Osteoblast (primary cell): ENCODE data around the gene KCTD5. TPM values are rescaled to one million over a fixed set of nuclear protein-coding genes. Genes with fewer than 3 reads are reported as not detected.

Experiments used
- DNase-seq: peaks from one replicate; pipeline ENCODE4 v3.0.0; 2011; ENCODE audit warnings: low spot score, mixed read lengths; ENCODE audit not compliant: insufficient read length; ENCODE audit errors: missing footprints
- H2AFZ ChIP-seq: 2 replicates; pipeline ENCODE4 v1.6.0; 2011; ENCODE audit warnings: mild to moderate bottlenecking, low read length
- H3K27ac ChIP-seq: 2 replicates; pipeline ENCODE4 v1.5.1; 2011; ENCODE audit warnings: mild to moderate bottlenecking, low read depth, low read length, moderate library complexity
- H3K27me3 ChIP-seq: 2 replicates; pipeline ENCODE4 v1.6.0; 2012; ENCODE audit warnings: mild to moderate bottlenecking, control low read depth, inconsistent platforms, low read length, moderate library complexity; ENCODE audit not compliant: insufficient read depth
- H3K36me3 ChIP-seq: 2 replicates; pipeline ENCODE4 v1.5.1; 2011; ENCODE audit warnings: mild to moderate bottlenecking, low read length, control low read depth, moderate library complexity; ENCODE audit not compliant: insufficient read depth
- H3K4me1 ChIP-seq: 2 replicates; pipeline ENCODE4 v1.5.1; 2011; ENCODE audit warnings: mild to moderate bottlenecking, low read length, control low read depth, moderate library complexity; ENCODE audit not compliant: insufficient read depth
- H3K4me2 ChIP-seq: 2 replicates; pipeline ENCODE4 v1.6.0; 2011; ENCODE audit warnings: mild to moderate bottlenecking, low read length; ENCODE audit not compliant: insufficient read depth
- H3K4me3 ChIP-seq: fragments of 200-600 bp; sonication (generic); 3 replicates; pipeline ENCODE4 v1.5.1; 2012; ENCODE audit warnings: mild to moderate bottlenecking, low read length, inconsistent platforms; ENCODE audit not compliant: insufficient read depth
- H3K79me2 ChIP-seq: 2 replicates; pipeline ENCODE4 v1.6.0; 2012; ENCODE audit warnings: mild to moderate bottlenecking, low read length, control low read depth, inconsistent platforms; ENCODE audit not compliant: insufficient read depth
- H3K9me3 ChIP-seq: 2 replicates; pipeline ENCODE4 v1.5.1; 2011; ENCODE audit warnings: low read depth, low read length, control low read depth
- H4K20me1 ChIP-seq: 2 replicates; pipeline ENCODE4 v1.6.0; 2012; ENCODE audit warnings: mild to moderate bottlenecking, low read length, control low read depth; ENCODE audit not compliant: insufficient read depth
- CTCF ChIP-seq: IDR thresholded peaks from 2 replicates; pipeline ENCODE4 v1.5.1; 2011; ENCODE audit warnings: mild to moderate bottlenecking, low read depth, low read length, moderate library complexity; ENCODE audit errors: extremely low read depth
- total RNA-seq: library from RNA; depleted of rRNA; stranded (reverse); fragments of >200 nt; gene quantifications from 2 replicates; pipeline ENCODE4 v1.2.3, GENCODE V29; 2012

The KCTD5 gene
- total RNA-seq, 1 donor: 21.7 TPM

- peak overlapping the region; percentile 100 for H3K27ac ChIP-seq
- peaks cover 50% of the 10 kb centered on the region for H4K20me1 ChIP-seq
- peaks cover 60% of the 10 kb centered on the region for H3K79me2 ChIP-seq
- peaks cover 25% of the 10 kb centered on the region for H3K4me1 ChIP-seq
- H3K36me3 ChIP-seq: peaks cover 14% of the 10 kb centered on the region
- DNase-seq: peak; percentile 98
- no peak overlapping the region for H2AFZ ChIP-seq
- peak overlapping the region; percentile 87 for H3K4me3 ChIP-seq
- peak overlapping the region; percentile 97 for H3K4me2 ChIP-seq
- H3K9me3 ChIP-seq: no peaks in the 10 kb centered on the region
- no peak for TF ChIP-seq CTCF
- no peaks in the 10 kb centered on the region for H3K27me3 ChIP-seq
Observed at GRCh38 chr16:2752850-2753732, 70.8 kb downstream of the KCTD5 start.

- peak; percentile 92 for DNase-seq
- peaks cover 51% of the 10 kb centered on the region for H4K20me1 ChIP-seq
Observed at GRCh38 chr16:2753733-2754020, 71.4 kb downstream of the KCTD5 start.

GRCh38 chr16:2755158-2755557, 72.8 kb downstream of the KCTD5 start:
- Histone ChIP-seq H2AFZ (no peak overlapping the region), H3K27me3 (no peaks in the 10 kb centered on the region), H3K27ac (peak overlapping the region; percentile 13), H3K4me2 (peak overlapping the region; percentile 90), H3K9me3 (no peaks in the 10 kb centered on the region), H3K4me1 (peaks cover 25% of the 10 kb centered on the region), H3K4me3 (peak overlapping the region; percentile 87), H3K36me3 (peaks cover 35% of the 10 kb centered on the region), H4K20me1 (peaks cover 65% of the 10 kb centered on the region), H3K79me2 (peaks cover 81% of the 10 kb centered on the region)
- no peak for TF ChIP-seq CTCF
- DNase-seq: peak; percentile 85

More at GRCh38 chr16:2753733-2754020, 71.4 kb downstream of the KCTD5 start:
- H3K79me2 ChIP-seq: peaks cover 66% of the 10 kb centered on the region
- peaks cover 25% of the 10 kb centered on the region for H3K4me1 ChIP-seq
- no peaks in the 10 kb centered on the region for H3K27me3 ChIP-seq
- peak overlapping the region; percentile 100 for H3K27ac ChIP-seq
- peak overlapping the region; percentile 87 for H3K4me3 ChIP-seq
- H3K4me2 ChIP-seq: peak overlapping the region; percentile 90
- TF ChIP-seq CTCF: no peak
- H3K36me3 ChIP-seq: peaks cover 20% of the 10 kb centered on the region
- H3K9me3 ChIP-seq: no peaks in the 10 kb centered on the region
- H2AFZ ChIP-seq: no peak overlapping the region

DNA sequence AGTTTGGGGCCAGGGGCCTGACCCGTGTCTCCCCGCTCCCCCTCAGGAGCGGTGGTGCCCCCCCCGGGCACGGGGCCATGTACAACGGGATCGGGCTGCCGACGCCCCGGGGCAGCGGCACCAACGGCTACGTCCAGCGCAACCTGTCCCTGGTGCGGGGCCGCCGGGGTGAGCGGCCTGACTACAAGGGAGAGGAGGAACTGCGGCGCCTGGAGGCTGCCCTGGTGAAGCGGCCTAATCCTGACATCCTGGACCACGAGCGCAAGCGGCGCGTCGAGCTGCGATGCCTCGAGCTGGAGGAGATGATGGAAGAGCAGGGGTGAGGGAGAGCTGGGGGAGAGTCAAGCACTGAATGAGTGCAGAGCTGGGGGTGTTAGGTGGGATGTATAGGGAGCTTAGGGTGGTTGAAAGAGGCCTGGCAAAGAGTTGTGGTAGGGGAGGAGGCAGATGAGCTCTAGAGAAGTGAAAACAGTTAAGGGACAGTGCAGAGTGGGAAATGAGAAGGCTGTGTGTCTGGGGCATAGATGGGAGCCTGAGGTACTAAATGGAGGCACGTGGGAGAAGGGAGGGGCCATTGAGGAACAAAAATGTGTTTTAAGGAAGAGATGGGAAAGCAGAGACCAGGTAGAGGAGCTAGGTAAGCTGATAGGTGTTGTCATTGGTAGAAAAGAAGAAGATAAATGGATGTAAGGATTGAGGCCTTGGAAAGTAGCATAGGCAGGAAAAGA, 74.1 kb downstream of the KCTD5 start:
- Histone ChIP-seq H2AFZ (no peak overlapping the region), H3K36me3 (peaks cover 48% of the 10 kb centered on the region), H3K27ac (no peak overlapping the region), H3K4me1 (peaks cover 23% of the 10 kb centered on the region), H4K20me1 (peaks cover 78% of the 10 kb centered on the region), H3K9me3 (no peaks in the 10 kb centered on the region), H3K4me3 (no peak overlapping the region), H3K27me3 (no peaks in the 10 kb centered on the region), H3K4me2 (no peak overlapping the region), H3K79me2 (peaks cover 91% of the 10 kb centered on the region)
- TF ChIP-seq CTCF: no peak
- DNase-seq: peak; percentile 48
